ENCODE measurements around the gene MRPL17.
"Not testable (repeated sequence)": the region's sequence is repeated elsewhere in the genome, so short reads cannot be mapped to it uniquely, and the experiment has no call there.

The MRPL17 gene

DNA sequence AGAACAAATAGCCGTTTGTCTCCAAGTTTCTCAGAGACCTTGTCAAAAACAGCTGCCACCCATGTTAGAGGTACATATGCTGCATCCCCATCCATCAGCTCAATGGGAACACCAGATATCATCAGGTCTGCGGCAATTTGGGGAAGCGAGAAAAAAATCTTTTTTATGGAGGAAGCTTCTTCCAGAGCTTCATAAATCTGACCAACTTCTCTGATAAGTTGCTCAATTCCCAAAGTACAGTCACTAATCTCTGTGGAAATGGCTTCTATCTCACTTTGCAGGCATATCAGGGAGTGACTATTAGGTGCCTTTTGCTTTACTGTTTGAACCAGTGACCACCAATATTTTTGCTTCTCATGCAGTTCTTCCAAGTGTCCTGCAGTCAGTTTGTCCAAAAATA lies 34.3 kb upstream of the MRPL17 start:
- DNase-seq (ENCODE audit: low read depth) = no peak
- H3K4me3 ChIP-seq (ENCODE audit: low read depth, low read length) = no peak overlapping the region
- TF ChIP-seq, protein P1, sequence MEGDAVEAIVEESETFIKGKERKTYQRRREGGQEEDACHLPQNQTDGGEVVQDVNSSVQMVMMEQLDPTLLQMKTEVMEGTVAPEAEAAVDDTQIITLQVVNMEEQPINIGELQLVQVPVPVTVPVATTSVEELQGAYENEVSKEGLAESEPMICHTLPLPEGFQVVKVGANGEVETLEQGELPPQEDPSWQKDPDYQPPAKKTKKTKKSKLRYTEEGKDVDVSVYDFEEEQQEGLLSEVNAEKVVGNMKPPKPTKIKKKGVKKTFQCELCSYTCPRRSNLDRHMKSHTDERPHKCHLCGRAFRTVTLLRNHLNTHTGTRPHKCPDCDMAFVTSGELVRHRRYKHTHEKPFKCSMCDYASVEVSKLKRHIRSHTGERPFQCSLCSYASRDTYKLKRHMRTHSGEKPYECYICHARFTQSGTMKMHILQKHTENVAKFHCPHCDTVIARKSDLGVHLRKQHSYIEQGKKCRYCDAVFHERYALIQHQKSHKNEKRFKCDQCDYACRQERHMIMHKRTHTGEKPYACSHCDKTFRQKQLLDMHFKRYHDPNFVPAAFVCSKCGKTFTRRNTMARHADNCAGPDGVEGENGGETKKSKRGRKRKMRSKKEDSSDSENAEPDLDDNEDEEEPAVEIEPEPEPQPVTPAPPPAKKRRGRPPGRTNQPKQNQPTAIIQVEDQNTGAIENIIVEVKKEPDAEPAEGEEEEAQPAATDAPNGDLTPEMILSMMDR (IDR thresholded peaks at IDR 0.05; ENCODE audit: control insufficient read depth, extremely low read depth, insufficient read depth) = no peak

DNA sequence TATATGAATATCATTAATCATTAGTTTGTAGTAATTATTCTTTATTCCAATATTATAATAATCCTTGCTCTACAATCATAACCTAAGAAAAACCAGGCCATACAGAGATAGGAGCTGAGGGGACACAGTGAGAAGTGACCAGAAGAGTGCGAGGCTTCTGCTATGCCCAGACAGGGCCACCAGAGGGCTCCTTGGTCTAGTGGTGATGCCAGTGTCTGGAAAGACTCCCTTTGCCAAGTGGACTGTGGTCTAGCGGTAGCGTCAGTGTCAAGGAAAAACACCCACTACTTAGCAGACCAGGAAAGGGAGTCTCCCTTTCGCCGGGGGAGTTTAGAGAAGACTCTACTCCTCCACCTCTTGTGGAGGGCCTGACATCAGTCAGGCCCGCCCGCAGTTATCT lies 28.4 kb upstream of the MRPL17 start:
- not testable (repeated sequence) for H3K4me3 ChIP-seq (ENCODE audit: low read depth, low read length); DNase-seq (ENCODE audit: low read depth)
- TF ChIP-seq, protein P1 (IDR thresholded peaks at IDR 0.05; ENCODE audit: control insufficient read depth, extremely low read depth, insufficient read depth) = peak; percentile 35

DNA sequence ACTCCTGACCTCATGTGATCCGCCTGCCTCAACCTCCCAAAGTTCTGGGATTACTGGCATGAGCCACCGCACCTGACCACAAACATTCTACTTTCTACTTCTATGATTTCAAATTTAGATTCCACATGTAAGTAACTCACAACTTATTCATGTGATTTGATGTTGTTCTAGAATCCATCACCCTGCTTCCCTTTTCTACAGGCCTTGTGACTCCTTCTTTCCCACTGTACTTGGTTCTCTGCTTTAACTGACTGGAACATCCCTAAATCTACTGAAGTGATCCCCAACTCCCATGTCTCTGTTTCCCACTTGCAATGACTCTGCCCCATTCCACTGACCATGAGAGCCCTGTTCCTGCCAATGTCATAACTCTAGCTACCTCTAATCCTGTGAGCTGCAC lies 25.7 kb upstream of the MRPL17 start:
- DNase-seq (ENCODE audit: low read depth) = no peak
- H3K4me3 ChIP-seq (ENCODE audit: low read depth, low read length) = no peak overlapping the region
- TF ChIP-seq, protein P1 (IDR thresholded peaks at IDR 0.05; ENCODE audit: control insufficient read depth, extremely low read depth, insufficient read depth) = no peak

- TF ChIP-seq, protein P1 (IDR thresholded peaks at IDR 0.05; ENCODE audit: control insufficient read depth, extremely low read depth, insufficient read depth) = peak; percentile 79
- no peak for DNase-seq (ENCODE audit: low read depth)
- H3K4me3 ChIP-seq (ENCODE audit: low read depth, low read length) = no peak overlapping the region
Observed at GRCh38 chr11:6705905-6706535, 22.9 kb upstream of the MRPL17 start.

GRCh38 chr11:6703247-6704063 lies 20.3 kb upstream of the MRPL17 start:
- TF ChIP-seq, protein P1 (IDR thresholded peaks at IDR 0.05; ENCODE audit: control insufficient read depth, extremely low read depth, insufficient read depth) = peak; percentile 85
- H3K4me3 ChIP-seq (ENCODE audit: low read depth, low read length) = no peak overlapping the region
- peak; percentile 45 for DNase-seq (ENCODE audit: low read depth)

- DNase-seq (ENCODE audit: low read depth); H3K4me3 ChIP-seq (ENCODE audit: low read depth, low read length): not testable (repeated sequence)
Observed at GRCh38 chr11:6701955-6702354, 18.8 kb upstream of the MRPL17 start.

GRCh38 chr11:6695377-6695776 lies 12.2 kb upstream of the MRPL17 start:
- H3K4me3 ChIP-seq (ENCODE audit: low read depth, low read length) = no peak overlapping the region
- DNase-seq (ENCODE audit: low read depth) = no peak
- TF ChIP-seq, protein P1 (IDR thresholded peaks at IDR 0.05; ENCODE audit: control insufficient read depth, extremely low read depth, insufficient read depth) = no peak
